Activated naive CD4-positive, alpha-beta T cell treated with anti-CD3 and anti-CD28 coated beads, Interleukin-2, amount 50 U/mL, for 16 hours (primary cell): ENCODE results near the gene DESI2.
"Not testable (repeated sequence)": the region's sequence is repeated elsewhere in the genome, so short reads cannot be mapped to it uniquely, and the experiment has no call there.

Experiments
- DNase-seq: peaks from one replicate; pipeline ENCODE4 v3.0.0-alpha.2; 2020

DESI2 gene

GRCh38 chr1:244709076-244709475 lies 56.1 kb downstream of the DESI2 start:
- no peak for DNase-seq

- DNase-seq: no peak
These were observed 56.8 kb downstream of the DESI2 start for GRCh38 chr1:244709476-244710368.

GRCh38 chr1:244710474-244711062 lies 57.6 kb downstream of the DESI2 start:
- DNase-seq: no peak

GRCh38 chr1:244712669-244713068 lies 59.7 kb downstream of the DESI2 start:
- DNase-seq: no peak

GRCh38 chr1:244713332-244713731 lies 60.4 kb downstream of the DESI2 start:
- no peak for DNase-seq

- DNase-seq: no peak
These were observed 75.0 kb downstream of the DESI2 start for GRCh38 chr1:244727871-244728474.

- peak; percentile 44 for DNase-seq
These were observed 77.4 kb downstream of the DESI2 start for GRCh38 chr1:244730153-244730933.

- DNase-seq: no peak
These were observed 78.1 kb downstream of the DESI2 start for GRCh38 chr1:244730934-244731434.

- no peak for DNase-seq
These were observed 78.7 kb downstream of the DESI2 start for GRCh38 chr1:244731651-244732050.

GRCh38 chr1:244732851-244733450 lies 80.0 kb downstream of the DESI2 start:
- DNase-seq: no peak

GRCh38 chr1:244735404-244735803 lies 82.5 kb downstream of the DESI2 start:
- no peak for DNase-seq

- DNase-seq: no peak
These were observed 83.1 kb downstream of the DESI2 start for GRCh38 chr1:244735876-244736561.

GRCh38 chr1:244739140-244739539 lies 86.2 kb downstream of the DESI2 start:
- DNase-seq: not testable (repeated sequence)

- DNase-seq: not testable (repeated sequence)
These were observed 87.2 kb downstream of the DESI2 start for GRCh38 chr1:244740027-244740617.

- no peak for DNase-seq
These were observed 88.8 kb downstream of the DESI2 start for GRCh38 chr1:244741692-244742091.

- no peak for DNase-seq
These were observed 96.5 kb downstream of the DESI2 start for GRCh38 chr1:244749230-244750016.

GRCh38 chr1:244751271-244751895 lies 98.5 kb downstream of the DESI2 start:
- DNase-seq: no peak

- no peak for DNase-seq
These were observed 102.7 kb downstream of the DESI2 start for GRCh38 chr1:244755673-244756072.

- no peak for DNase-seq
These were observed 104.4 kb downstream of the DESI2 start for GRCh38 chr1:244757091-244757939.
